ENCODE measurements around the gene RPS16. TPM values are rescaled to one million over a fixed set of nuclear protein-coding genes. Genes with fewer than 3 reads are reported as not detected.

RPS16 gene
- total and polyA plus RNA-seq, 2 of the 13 experiments (the other 11 are each of a cell fraction or from before 2014, with no cell fraction given) = 488 to 2,583 TPM

DNA sequence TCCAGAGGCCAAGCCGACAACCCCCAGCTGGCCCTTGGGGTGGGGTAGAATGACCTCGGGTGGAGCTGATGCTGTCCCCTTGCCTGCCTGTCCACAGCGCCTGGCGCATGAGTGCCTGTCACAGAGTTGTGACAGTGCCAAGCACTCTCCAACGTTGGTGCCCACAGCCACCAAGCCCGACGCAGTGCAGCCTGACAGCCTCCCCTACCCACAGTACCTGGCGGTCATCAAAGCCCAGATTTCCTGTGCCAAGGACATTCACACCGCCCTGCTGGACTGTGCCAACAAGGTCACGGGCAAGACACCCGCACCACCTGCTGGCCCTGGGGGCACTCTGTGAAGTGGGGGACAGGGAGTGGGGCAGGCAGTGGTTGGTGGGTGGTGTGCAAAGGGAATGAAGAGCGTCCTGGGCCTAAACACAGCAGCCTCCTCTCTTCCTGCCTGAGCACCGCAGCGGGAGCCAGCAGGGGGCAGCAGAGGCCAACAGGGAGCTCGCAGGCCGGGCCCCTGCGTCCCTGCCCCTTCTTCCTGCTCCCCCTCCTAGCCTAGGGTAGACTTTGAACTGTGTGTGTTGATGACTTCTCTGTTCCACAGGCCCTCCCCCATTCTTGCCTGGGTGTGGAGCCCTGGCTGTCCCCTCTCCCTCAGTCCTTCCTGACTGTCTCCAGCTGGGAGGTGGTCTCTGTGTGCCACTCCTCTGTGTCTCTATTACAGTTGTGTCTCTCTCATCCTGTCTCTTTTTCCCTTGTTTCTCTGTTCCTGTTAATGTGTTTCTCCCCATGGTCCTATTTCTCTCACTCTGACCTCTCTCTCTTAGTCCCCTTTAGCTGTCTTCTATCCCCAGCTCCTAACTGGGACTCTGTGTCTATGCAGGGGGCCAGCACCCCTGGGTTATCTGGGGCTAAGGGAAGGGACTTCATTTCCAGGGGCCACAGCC lies 38.1 kb downstream of the RPS16 start (continued):
- TF ChIP-seq MAZ (IDR thresholded peaks at IDR 0.05; ENCODE audit: borderline replicate concordance, low read depth, low read length) (peak; percentile 89; the same call in 1 of the 2 replicates), MAZ (CRISPR knock-in tag; IDR thresholded peaks at IDR 0.05; ENCODE audit: low read depth) (peak; percentile 95), NFE2L2 (IDR thresholded peaks at IDR 0.05; ENCODE audit: low read length) (no peak), POGZ (CRISPR knock-in tag; IDR thresholded peaks at IDR 0.05) (peak; percentile 42; the same call in 1 of the 2 replicates), ZSCAN21 (CRISPR knock-in tag; IDR thresholded peaks at IDR 0.05; ENCODE audit: borderline replicate concordance) (peak; percentile 77; the same call in 1 of the 2 replicates), ZSCAN29 (CRISPR knock-in tag; conservative IDR thresholded peaks at IDR 0.05) (no peak), NCOA1 (CRISPR knock-in tag; IDR thresholded peaks at IDR 0.05) (no peak), GATAD2A (CRISPR knock-in tag; IDR thresholded peaks at IDR 0.05) (peak; percentile 91), ELF3 (CRISPR knock-in tag; IDR thresholded peaks at IDR 0.05) (peak; percentile 96), TOPORS (CRISPR knock-in tag; IDR thresholded peaks at IDR 0.05) (no peak)
- TF ChIP-seq, protein P1, sequence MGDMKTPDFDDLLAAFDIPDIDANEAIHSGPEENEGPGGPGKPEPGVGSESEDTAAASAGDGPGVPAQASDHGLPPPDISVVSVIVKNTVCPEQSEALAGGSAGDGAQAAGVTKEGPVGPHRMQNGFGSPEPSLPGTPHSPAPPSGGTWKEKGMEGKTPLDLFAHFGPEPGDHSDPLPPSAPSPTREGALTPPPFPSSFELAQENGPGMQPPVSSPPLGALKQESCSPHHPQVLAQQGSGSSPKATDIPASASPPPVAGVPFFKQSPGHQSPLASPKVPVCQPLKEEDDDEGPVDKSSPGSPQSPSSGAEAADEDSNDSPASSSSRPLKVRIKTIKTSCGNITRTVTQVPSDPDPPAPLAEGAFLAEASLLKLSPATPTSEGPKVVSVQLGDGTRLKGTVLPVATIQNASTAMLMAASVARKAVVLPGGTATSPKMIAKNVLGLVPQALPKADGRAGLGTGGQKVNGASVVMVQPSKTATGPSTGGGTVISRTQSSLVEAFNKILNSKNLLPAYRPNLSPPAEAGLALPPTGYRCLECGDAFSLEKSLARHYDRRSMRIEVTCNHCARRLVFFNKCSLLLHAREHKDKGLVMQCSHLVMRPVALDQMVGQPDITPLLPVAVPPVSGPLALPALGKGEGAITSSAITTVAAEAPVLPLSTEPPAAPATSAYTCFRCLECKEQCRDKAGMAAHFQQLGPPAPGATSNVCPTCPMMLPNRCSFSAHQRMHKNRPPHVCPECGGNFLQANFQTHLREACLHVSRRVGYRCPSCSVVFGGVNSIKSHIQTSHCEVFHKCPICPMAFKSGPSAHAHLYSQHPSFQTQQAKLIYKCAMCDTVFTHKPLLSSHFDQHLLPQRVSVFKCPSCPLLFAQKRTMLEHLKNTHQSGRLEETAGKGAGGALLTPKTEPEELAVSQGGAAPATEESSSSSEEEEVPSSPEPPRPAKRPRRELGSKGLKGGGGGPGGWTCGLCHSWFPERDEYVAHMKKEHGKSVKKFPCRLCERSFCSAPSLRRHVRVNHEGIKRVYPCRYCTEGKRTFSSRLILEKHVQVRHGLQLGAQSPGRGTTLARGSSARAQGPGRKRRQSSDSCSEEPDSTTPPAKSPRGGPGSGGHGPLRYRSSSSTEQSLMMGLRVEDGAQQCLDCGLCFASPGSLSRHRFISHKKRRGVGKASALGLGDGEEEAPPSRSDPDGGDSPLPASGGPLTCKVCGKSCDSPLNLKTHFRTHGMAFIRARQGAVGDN (CRISPR knock-in tag; IDR thresholded peaks at IDR 0.05) = peak; percentile 82
- TF ChIP-seq, protein P2, sequence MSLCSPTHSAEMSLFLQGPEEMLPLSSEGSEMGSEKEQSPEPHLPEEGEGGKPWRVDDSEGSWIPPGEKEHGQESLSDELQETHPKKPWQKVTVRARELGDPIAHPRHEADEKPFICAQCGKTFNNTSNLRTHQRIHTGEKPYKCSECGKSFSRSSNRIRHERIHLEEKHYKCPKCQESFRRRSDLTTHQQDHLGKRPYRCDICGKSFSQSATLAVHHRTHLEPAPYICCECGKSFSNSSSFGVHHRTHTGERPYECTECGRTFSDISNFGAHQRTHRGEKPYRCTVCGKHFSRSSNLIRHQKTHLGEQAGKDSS (CRISPR knock-in tag; IDR thresholded peaks at IDR 0.05; ENCODE audit: borderline replicate concordance, low read depth) = 0 out of 2 replicates have a peak, but pooled peaks have one; percentile 25
- TF ChIP-seq, protein P3, sequence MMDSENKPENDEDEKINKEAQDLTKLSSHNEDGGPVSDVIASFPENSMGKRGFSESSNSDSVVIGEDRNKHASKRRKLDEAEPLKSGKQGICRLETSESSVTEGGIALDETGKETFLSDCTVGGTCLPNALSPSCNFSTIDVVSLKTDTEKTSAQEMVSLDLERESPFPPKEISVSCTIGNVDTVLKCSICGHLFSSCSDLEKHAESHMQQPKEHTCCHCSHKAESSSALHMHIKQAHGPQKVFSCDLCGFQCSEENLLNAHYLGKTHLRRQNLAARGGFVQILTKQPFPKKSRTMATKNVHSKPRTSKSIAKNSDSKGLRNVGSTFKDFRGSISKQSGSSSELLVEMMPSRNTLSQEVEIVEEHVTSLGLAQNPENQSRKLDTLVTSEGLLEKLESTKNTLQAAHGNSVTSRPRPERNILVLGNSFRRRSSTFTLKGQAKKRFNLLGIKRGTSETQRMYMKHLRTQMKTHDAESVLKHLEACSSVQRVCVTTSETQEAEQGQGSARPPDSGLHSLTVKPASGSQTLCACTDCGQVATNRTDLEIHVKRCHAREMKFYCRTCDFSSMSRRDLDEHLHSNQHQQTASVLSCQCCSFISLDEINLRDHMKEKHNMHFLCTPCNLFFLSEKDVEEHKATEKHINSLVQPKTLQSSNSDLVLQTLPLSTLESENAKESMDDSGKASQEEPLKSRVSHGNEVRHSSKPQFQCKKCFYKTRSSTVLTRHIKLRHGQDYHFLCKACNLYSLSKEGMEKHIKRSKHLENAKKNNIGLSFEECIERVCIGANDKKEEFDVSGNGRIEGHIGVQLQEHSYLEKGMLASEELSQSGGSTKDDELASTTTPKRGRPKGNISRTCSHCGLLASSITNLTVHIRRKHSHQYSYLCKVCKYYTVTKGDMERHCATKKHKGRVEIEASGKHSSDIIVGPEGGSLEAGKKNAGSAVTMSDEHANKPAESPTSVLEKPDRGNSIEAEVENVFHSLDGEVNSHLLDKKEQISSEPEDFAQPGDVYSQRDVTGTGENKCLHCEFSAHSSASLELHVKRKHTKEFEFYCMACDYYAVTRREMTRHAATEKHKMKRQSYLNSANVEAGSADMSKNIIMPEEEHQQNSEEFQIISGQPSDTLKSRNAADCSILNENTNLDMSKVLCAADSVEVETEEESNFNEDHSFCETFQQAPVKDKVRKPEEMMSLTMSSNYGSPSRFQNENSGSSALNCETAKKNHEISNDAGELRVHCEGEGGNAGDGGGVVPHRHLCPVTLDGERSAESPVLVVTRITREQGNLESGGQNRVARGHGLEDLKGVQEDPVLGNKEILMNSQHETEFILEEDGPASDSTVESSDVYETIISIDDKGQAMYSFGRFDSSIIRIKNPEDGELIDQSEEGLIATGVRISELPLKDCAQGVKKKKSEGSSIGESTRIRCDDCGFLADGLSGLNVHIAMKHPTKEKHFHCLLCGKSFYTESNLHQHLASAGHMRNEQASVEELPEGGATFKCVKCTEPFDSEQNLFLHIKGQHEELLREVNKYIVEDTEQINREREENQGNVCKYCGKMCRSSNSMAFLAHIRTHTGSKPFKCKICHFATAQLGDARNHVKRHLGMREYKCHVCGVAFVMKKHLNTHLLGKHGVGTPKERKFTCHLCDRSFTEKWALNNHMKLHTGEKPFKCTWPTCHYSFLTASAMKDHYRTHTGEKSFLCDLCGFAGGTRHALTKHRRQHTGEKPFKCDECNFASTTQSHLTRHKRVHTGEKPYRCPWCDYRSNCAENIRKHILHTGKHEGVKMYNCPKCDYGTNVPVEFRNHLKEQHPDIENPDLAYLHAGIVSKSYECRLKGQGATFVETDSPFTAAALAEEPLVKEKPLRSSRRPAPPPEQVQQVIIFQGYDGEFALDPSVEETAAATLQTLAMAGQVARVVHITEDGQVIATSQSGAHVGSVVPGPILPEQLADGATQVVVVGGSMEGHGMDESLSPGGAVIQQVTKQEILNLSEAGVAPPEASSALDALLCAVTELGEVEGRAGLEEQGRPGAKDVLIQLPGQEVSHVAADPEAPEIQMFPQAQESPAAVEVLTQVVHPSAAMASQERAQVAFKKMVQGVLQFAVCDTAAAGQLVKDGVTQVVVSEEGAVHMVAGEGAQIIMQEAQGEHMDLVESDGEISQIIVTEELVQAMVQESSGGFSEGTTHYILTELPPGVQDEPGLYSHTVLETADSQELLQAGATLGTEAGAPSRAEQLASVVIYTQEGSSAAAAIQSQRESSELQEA (CRISPR knock-in tag; IDR thresholded peaks at IDR 0.05; ENCODE audit: not compliant biosample characterization) = no peak

All from HepG2 (cell line).